Measurements from ENCODE around the gene ATXN7L1. TPM values are rescaled to one million over a fixed set of nuclear protein-coding genes. Genes with fewer than 3 reads are reported as not detected.
"Not testable (repeated sequence)": the region's sequence is repeated elsewhere in the genome, so short reads cannot be mapped to it uniquely, and the experiment has no call there.

ATXN7L1 gene
- total RNA-seq, 2 experiments from 2014 or later = 3.7 to 4.4 TPM

GRCh38 chr7:105905209-105905909 lies 29.0 kb upstream of the ATXN7L1 start:
- H3K27ac Mint-ChIP-seq = no peak overlapping the region
- H3K4me1 Mint-ChIP-seq = peaks cover 5% of the 10 kb centered on the region
- no peak overlapping the region for H3K4me3 Mint-ChIP-seq
- H3K27me3 Mint-ChIP-seq = no peaks in the 10 kb centered on the region
- DNase-seq = no peak
- no peaks in the 10 kb centered on the region for H3K36me3 Mint-ChIP-seq
- no peaks in the 10 kb centered on the region for H3K9me3 Mint-ChIP-seq

GRCh38 chr7:105904064-105904463 lies 27.7 kb upstream of the ATXN7L1 start:
- H3K4me1 Mint-ChIP-seq = no peaks in the 10 kb centered on the region
- H3K9me3 Mint-ChIP-seq = peaks cover 1% of the 10 kb centered on the region
- H3K4me3 Mint-ChIP-seq = no peak overlapping the region
- no peak overlapping the region for H3K27ac Mint-ChIP-seq
- no peaks in the 10 kb centered on the region for H3K36me3 Mint-ChIP-seq
- DNase-seq = no peak
- no peaks in the 10 kb centered on the region for H3K27me3 Mint-ChIP-seq

DNA sequence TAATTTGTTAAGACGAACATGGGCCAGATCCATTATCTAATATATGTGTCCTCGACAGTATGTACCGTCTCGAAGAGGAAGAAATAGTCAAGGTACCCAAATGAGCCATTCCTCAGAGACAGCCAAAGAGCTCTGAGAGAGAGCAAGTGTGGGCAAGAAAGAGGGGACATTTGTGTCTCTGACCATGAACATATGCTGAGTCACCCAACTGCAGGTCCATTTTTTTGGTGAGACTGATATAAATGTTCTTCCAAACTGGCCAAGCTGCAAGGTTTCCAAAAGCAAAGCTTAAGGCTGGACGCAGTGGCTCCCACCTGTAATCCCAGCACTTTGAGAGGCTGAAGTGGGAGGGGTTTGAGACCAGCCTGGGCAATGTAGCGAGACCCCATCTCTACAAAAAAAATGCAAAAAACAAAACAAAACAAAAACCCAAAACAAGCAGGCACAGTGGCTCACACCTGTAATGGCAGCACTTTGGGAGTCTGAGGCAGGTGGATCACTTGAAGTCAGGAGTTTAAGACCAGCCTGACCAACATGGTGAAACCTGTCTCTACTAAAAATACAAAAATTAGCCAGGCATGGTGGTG lies 26.0 kb upstream of the ATXN7L1 start:
- Mint-ChIP-seq H3K27me3 (no peaks in the 10 kb centered on the region), H3K4me1 (peaks cover 5% of the 10 kb centered on the region), H3K4me3 (no peak overlapping the region), H3K27ac (no peak overlapping the region), H3K9me3 (peaks cover 1% of the 10 kb centered on the region), H3K36me3 (no peaks in the 10 kb centered on the region)
- DNase-seq = no peak

GRCh38 chr7:105897999-105898398 lies 21.6 kb upstream of the ATXN7L1 start:
- H3K27ac Mint-ChIP-seq = no peak overlapping the region
- H3K4me1 Mint-ChIP-seq = peaks cover 8% of the 10 kb centered on the region
- H3K9me3 Mint-ChIP-seq = peaks cover 2% of the 10 kb centered on the region
- H3K36me3 Mint-ChIP-seq = peaks cover 6% of the 10 kb centered on the region
- DNase-seq = no peak
- H3K27me3 Mint-ChIP-seq = no peaks in the 10 kb centered on the region
- H3K4me3 Mint-ChIP-seq = no peak overlapping the region

DNA sequence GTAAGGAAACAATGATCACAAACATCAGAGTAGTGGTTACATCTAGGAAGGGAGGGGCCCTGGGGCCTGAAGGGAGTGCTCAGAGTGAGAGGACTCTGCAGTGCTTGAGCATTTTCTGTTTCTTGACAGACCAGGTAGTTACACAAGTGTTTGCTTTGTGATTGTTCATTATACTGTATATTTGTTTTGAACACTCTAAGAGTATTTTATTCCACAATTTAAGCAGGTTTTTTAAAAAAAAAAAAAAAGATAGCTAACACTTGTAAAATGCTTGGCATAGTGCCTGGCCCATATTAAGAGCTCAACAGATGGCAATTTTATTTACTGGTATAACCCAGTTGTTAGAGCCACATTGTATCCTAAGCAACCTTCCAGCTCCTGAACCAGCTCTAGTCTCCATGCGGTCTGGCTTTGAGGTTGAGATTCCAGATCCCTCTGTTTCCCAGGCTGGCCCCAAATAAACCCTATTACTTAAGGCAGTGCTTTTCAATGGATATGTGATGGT lies 20.1 kb upstream of the ATXN7L1 start:
- Mint-ChIP-seq H3K4me3 (no peak overlapping the region), H3K4me1 (peaks cover 8% of the 10 kb centered on the region), H3K27ac (no peak overlapping the region), H3K9me3 (peaks cover 2% of the 10 kb centered on the region), H3K36me3 (peaks cover 6% of the 10 kb centered on the region), H3K27me3 (no peaks in the 10 kb centered on the region)
- DNase-seq = no peak

GRCh38 chr7:105894131-105894530 lies 17.7 kb upstream of the ATXN7L1 start:
- peaks cover 24% of the 10 kb centered on the region for H3K4me1 Mint-ChIP-seq
- H3K36me3 Mint-ChIP-seq = peaks cover 6% of the 10 kb centered on the region
- no peak for DNase-seq
- no peak overlapping the region for H3K27ac Mint-ChIP-seq
- peaks cover 1% of the 10 kb centered on the region for H3K9me3 Mint-ChIP-seq
- H3K4me3 Mint-ChIP-seq = no peak overlapping the region
- no peaks in the 10 kb centered on the region for H3K27me3 Mint-ChIP-seq

DNA sequence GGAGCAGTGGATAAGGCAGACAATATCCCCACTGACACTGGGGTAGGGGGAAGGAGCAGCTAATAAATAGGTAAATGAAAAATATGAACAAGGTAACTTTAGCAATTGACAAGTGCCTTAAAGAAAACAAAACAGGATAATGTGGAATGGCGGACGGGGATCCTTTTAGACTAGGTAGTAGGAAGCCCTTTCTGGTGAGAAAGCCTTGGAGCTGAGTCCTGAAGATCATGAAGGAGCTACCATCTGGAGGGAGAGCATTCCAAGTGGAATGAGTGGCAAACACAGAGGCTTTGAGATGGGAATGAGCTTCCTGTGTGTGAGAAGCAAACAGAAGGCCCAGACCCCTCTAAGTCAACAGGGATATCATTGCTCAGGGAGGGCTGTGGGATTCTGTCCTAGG lies 16.0 kb upstream of the ATXN7L1 start:
- H3K9me3 Mint-ChIP-seq = peaks cover 1% of the 10 kb centered on the region
- no peak overlapping the region for H3K27ac Mint-ChIP-seq
- peaks cover 22% of the 10 kb centered on the region for H3K4me1 Mint-ChIP-seq

GRCh38 chr7:105890290-105890997 lies 14.0 kb upstream of the ATXN7L1 start:
- peak; percentile 36 for DNase-seq
- Mint-ChIP-seq H3K4me1 (peaks cover 23% of the 10 kb centered on the region), H3K9me3 (peaks cover 4% of the 10 kb centered on the region), H3K4me3 (no peak overlapping the region), H3K36me3 (peaks cover 8% of the 10 kb centered on the region), H3K27me3 (peaks cover 4% of the 10 kb centered on the region), H3K27ac (peak overlapping the region; percentile 48)

More for the DNA sequence above, 16.0 kb upstream of the ATXN7L1 start:
- H3K36me3 Mint-ChIP-seq = peaks cover 6% of the 10 kb centered on the region
- no peak overlapping the region for H3K4me3 Mint-ChIP-seq
- H3K27me3 Mint-ChIP-seq = no peaks in the 10 kb centered on the region
- DNase-seq = no peak

DNA sequence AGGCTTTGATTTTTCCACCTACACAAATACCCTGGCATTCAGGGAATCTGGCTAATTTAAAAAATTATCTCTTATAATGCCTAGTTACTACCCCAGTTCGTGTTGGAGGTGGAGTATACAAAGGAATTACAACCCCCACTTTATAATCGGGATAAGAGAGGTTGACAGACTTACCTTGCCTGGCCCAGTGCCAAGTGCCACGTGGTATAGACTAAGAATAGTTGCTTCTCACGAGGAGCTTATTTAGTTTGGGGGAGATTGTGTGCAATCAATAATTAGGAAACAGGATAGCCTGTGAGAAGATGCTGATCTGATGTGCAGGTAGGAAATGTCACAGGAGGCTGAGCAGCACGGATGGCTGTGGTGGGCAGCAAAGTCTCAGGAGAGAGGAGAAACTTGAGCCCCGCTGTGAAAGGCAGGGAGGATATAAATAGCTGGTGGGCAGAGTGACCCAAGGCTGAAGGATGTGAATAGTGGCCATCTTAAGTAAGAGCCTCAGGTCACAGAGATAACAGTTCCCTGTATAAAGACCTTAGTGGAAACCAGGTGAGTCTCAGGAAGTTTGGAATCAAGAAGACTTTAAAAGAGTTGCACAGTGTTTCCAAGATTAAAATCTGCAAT lies 11.3 kb upstream of the ATXN7L1 start:
- DNase-seq = no peak
- H3K9me3 Mint-ChIP-seq = peaks cover 3% of the 10 kb centered on the region

GRCh38 chr7:105886776-105887175 lies 10.4 kb upstream of the ATXN7L1 start:
- Mint-ChIP-seq H3K36me3 (peaks cover 2% of the 10 kb centered on the region), H3K4me3 (no peak overlapping the region), H3K9me3 (peaks cover 3% of the 10 kb centered on the region), H3K4me1 (peaks cover 28% of the 10 kb centered on the region), H3K27ac (no peak overlapping the region), H3K27me3 (peaks cover 4% of the 10 kb centered on the region)
- DNase-seq = no peak

More for the DNA sequence above, 11.3 kb upstream of the ATXN7L1 start:
- H3K27me3 Mint-ChIP-seq = peaks cover 4% of the 10 kb centered on the region
- H3K27ac Mint-ChIP-seq = no peak overlapping the region
- H3K4me1 Mint-ChIP-seq = peaks cover 28% of the 10 kb centered on the region
- no peak overlapping the region for H3K4me3 Mint-ChIP-seq
- peaks cover 2% of the 10 kb centered on the region for H3K36me3 Mint-ChIP-seq

DNA sequence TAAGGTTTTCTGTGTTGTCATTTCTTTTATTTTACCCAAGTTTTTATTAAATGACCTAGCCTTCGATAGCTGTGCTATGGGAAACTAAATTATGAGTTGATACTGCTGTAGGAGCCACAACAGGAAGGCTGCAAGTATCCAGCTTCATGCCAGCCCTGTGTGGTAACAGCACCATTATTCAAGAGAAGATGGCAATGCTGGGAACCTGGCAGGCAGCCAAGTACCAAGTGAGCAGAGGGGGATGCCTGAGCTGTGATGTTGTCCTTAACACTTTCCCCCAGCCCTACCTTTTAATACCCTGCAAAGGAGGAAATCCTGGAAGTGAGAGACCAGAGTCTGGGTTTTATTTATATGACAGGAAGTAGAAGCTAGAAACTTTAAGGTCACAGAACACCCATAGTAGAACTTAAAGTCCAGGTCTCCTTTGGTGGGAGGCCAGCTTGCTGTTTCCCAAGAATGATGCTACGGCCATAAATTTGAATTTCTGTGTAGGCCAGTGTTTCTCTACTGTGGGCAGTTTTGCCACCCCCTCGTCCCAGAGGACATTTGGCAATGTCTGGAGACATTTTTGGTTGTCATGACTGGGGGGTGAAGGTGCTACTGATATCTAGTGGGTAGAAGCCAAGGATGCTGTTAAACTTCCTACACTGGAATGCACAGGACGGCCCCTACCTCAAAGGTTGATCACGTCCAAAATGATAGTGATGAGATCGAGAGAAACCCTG lies 9.2 kb upstream of the ATXN7L1 start:
- Mint-ChIP-seq H3K36me3 (peaks cover 2% of the 10 kb centered on the region), H3K27me3 (peaks cover 4% of the 10 kb centered on the region), H3K27ac (no peak overlapping the region), H3K4me1 (peaks cover 20% of the 10 kb centered on the region), H3K9me3 (peaks cover 3% of the 10 kb centered on the region), H3K4me3 (no peak overlapping the region)
- DNase-seq = no peak

DNA sequence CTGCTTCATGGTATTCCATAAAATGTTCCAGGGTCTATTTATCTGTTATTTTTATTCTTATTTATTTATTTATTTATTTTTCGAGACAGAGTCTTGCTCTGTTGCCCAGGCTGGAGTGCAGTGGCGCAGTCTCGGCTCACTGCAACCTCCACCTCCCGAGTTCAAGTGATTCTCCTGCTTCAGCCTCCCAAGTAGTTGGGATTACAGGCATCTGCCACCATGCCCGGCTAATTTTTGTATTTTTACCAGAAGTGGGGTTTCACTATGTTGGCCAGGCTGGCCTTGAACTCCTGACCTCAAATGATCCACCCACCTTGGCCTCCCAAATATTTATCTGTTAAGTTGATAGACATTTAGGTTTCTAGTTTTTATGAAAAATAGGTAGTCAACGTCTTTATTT lies 6.8 kb upstream of the ATXN7L1 start:
- H3K9me3 Mint-ChIP-seq, H3K27ac Mint-ChIP-seq, H3K36me3 Mint-ChIP-seq, DNase-seq, H3K4me3 Mint-ChIP-seq, H3K27me3 Mint-ChIP-seq: not testable (repeated sequence)
- H3K4me1 Mint-ChIP-seq = peaks cover 25% of the 10 kb centered on the region

GRCh38 chr7:105881439-105881838 lies 5.0 kb upstream of the ATXN7L1 start:
- no peak overlapping the region for H3K27ac Mint-ChIP-seq
- peaks cover 30% of the 10 kb centered on the region for H3K4me1 Mint-ChIP-seq

DNA sequence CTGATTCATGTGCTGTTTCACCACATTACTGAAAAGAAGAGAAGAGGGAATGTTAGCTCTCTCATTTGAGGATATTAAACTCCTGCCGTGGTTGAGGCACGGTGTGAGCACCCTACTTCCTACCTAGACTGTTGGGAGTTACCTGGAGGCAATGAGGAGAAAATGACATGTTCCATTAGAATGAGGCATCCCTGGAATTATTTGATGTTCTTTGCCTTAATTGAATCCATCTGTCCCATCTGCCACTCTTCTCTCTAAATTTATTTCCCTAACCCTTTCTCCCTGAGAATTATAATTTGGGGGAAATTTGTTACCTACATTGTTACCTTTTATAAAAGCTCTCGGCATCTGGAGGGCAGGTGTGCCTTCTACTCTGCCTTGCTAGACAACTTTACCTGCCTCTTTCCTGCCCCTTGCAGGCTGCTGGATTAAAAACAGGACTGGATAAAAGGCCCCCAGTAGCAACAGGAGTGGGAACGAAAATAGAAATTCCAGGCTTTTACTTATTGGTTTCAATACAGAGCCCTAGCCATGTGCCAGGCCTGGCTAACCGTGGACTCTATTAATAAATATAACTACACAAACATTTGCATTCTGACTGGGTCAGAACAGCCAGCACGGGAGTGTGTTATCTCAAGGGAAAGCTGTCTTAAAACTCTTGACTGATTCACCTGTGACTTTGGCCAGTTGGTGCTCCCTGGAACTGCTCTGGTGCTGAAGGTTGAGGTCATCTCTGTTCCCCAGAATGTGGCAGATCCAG lies 4.4 kb upstream of the ATXN7L1 start:
- Mint-ChIP-seq H3K4me1 (peaks cover 33% of the 10 kb centered on the region), H3K9me3 (no peaks in the 10 kb centered on the region), H3K27me3 (peaks cover 8% of the 10 kb centered on the region), H3K4me3 (no peak overlapping the region), H3K27ac (no peak overlapping the region), H3K36me3 (no peaks in the 10 kb centered on the region)
- no peak for DNase-seq

More at GRCh38 chr7:105881439-105881838, 5.0 kb upstream of the ATXN7L1 start:
- H3K4me3 Mint-ChIP-seq = no peak overlapping the region
- H3K27me3 Mint-ChIP-seq = peaks cover 8% of the 10 kb centered on the region
- H3K36me3 Mint-ChIP-seq = peaks cover 2% of the 10 kb centered on the region
- no peak for DNase-seq
- no peaks in the 10 kb centered on the region for H3K9me3 Mint-ChIP-seq
